IMR-90 (cell line): ENCODE results near the gene CACNA2D3. TPM values are rescaled to one million over a fixed set of nuclear protein-coding genes. Genes with fewer than 3 reads are reported as not detected.

Source experiments
- ATAC-seq: fragments of 200-7000 bp; cut with Tn5 transposase; 2 replicates; pipeline ENCODE4 v1.9.1; 2020; ENCODE audit warnings: low read depth, mild to moderate bottlenecking, moderate library complexity
- BruUV-seq: library from RNA; stranded (reverse); fragments of 400-500 nt; replicated peaks from 2 replicates; lab custom pipeline; 2021; lab: Mats Ljungman, UMichigan
- CTCF ChIA-PET: fragments of 300-600 bp; formaldehyde crosslinking; extraction: SDS; loops from one replicate; lab custom pipeline; 2021; ENCODE audit warnings: antibody characterized with exemption; lab: Yijun Ruan, JAX
- POLR2A ChIA-PET: fragments of 300-600 bp; sonication (Branson Sonifier 250); formaldehyde crosslinking; loops from one replicate; lab custom pipeline; 2022; ENCODE audit warnings: antibody characterized with exemption; ENCODE audit not compliant: unreplicated experiment; lab: Charles Lee
- DNase-seq: peaks from one replicate; pipeline ENCODE4 v3.0.0; 2013
- H2AFZ ChIP-seq: replicated peaks from 2 replicates; pipeline ENCODE3; 2013; ENCODE audit warnings: low read length, mild to moderate bottlenecking; ENCODE audit not compliant: poor library complexity
- H2AK5ac ChIP-seq: 2 replicates; pipeline ENCODE4 v1.6.1; 2013; ENCODE audit warnings: low read depth, low read length, inconsistent platforms
- H2AK9ac ChIP-seq: replicated peaks from 2 replicates; pipeline ENCODE3; 2013; ENCODE audit warnings: mild to moderate bottlenecking, low read depth, low read length, moderate library complexity; ENCODE audit not compliant: poor library complexity
- H2BK120ac ChIP-seq: 2 replicates; pipeline ENCODE4 v1.6.1; 2013; ENCODE audit warnings: low read depth, low read length, inconsistent platforms
- H2BK15ac ChIP-seq: 3 replicates; pipeline ENCODE4 v1.6.1; 2013; ENCODE audit warnings: low read depth, low read length, inconsistent platforms
- H2BK20ac ChIP-seq: 2 replicates; pipeline ENCODE4 v1.6.1; 2013; ENCODE audit warnings: low read depth, mild to moderate bottlenecking, inconsistent platforms, low read length, moderate library complexity
- H2BK5ac ChIP-seq: 2 replicates; pipeline ENCODE4 v1.6.1; 2013; ENCODE audit warnings: mild to moderate bottlenecking, low read depth, low read length, inconsistent platforms; ENCODE audit not compliant: poor library complexity, severe bottlenecking
- H3K14ac ChIP-seq: replicated peaks from 2 replicates; pipeline ENCODE4 v1.6.1; 2013; ENCODE audit warnings: low read depth, low read length, inconsistent platforms
- H3K18ac ChIP-seq: 2 replicates; pipeline ENCODE4 v1.6.1; 2013; ENCODE audit warnings: low read depth, low read length, control low read depth
- H3K23ac ChIP-seq: 2 replicates; pipeline ENCODE4 v1.6.1; 2013; ENCODE audit warnings: low read depth, low read length, inconsistent platforms
- H3K27ac ChIP-seq: 2 replicates; pipeline ENCODE4 v1.5.1; 2013; ENCODE audit warnings: mild to moderate bottlenecking, control low read depth, low read length; ENCODE audit not compliant: insufficient read depth
- H3K27me3 ChIP-seq: 2 replicates; pipeline ENCODE4 v1.6.1; 2013; ENCODE audit warnings: low read length; ENCODE audit not compliant: control insufficient read depth, insufficient read depth
- H3K36me3 ChIP-seq: 2 replicates; pipeline ENCODE4 v1.6.1; 2013; ENCODE audit warnings: low read length, mixed read lengths; ENCODE audit not compliant: control insufficient read depth, insufficient read depth
- H3K4ac ChIP-seq: 2 replicates; pipeline ENCODE4 v1.6.1; 2013; ENCODE audit warnings: low read depth, low read length, inconsistent platforms
- H3K4me1 ChIP-seq: 2 replicates; pipeline ENCODE4 v1.6.1; 2013; ENCODE audit warnings: low read length, mixed read lengths; ENCODE audit not compliant: control insufficient read depth, insufficient read depth
- H3K4me2 ChIP-seq: 2 replicates; pipeline ENCODE4 v1.6.1; 2013; ENCODE audit warnings: low read depth, mild to moderate bottlenecking, control low read depth, low read length, moderate library complexity
- H3K4me3 ChIP-seq: 2 replicates; pipeline ENCODE4 v1.5.1; 2013; ENCODE audit warnings: low read depth, mild to moderate bottlenecking, control low read depth, low read length, moderate library complexity; ENCODE audit not compliant: insufficient read depth
- H3K56ac ChIP-seq: 2 replicates; pipeline ENCODE4 v1.6.1; 2013; ENCODE audit warnings: low read length, inconsistent platforms; ENCODE audit not compliant: insufficient read depth; ENCODE audit errors: extremely low read depth
- H3K79me1 ChIP-seq, 2 experiments: 2 replicates each; pipeline ENCODE4 v1.6.1; 2013; ENCODE audit warnings: low read length in 2 of 2, inconsistent platforms in 1 of 2, low read depth in 1 of 2
- H3K9ac ChIP-seq: 2 replicates; pipeline ENCODE4 v1.6.1; 2013; ENCODE audit warnings: low read depth, low read length, control low read depth
- H3K9me1 ChIP-seq: 2 replicates; pipeline ENCODE4 v1.6.1; 2013; ENCODE audit warnings: low read length, inconsistent platforms; ENCODE audit not compliant: insufficient read depth
- H3K9me3 ChIP-seq: 2 replicates; pipeline ENCODE4 v1.6.1; 2013; ENCODE audit warnings: low read length; ENCODE audit not compliant: control insufficient read depth, insufficient read depth
- H4K20me1 ChIP-seq: 2 replicates; pipeline ENCODE4 v1.6.1; 2013; ENCODE audit warnings: low read length, inconsistent platforms; ENCODE audit not compliant: insufficient read depth
- H4K5ac ChIP-seq: 2 replicates; pipeline ENCODE4 v1.6.1; 2013; ENCODE audit warnings: mild to moderate bottlenecking, low read depth, low read length, control low read depth
- H4K8ac ChIP-seq, 2 experiments: 2 replicates each; pipeline ENCODE4 v1.6.1; 2013; ENCODE audit warnings: low read depth in 2 of 2, low read length in 2 of 2, control low read depth in 1 of 2, inconsistent platforms in 1 of 2
- H4K91ac ChIP-seq: 2 replicates; pipeline ENCODE4 v1.6.1; 2013; ENCODE audit warnings: low read depth, low read length, inconsistent platforms; ENCODE audit not compliant: insufficient read depth
- BHLHE40 ChIP-seq: fragments of 150-350 bp; IDR thresholded peaks from 2 replicates; pipeline ENCODE4 v1.6.1; 2016; ENCODE audit warnings: mild to moderate bottlenecking, low read depth, low read length
- CEBPB ChIP-seq: IDR thresholded peaks from 2 replicates; pipeline ENCODE4 v1.6.1; 2012; ENCODE audit warnings: low read depth, low read length, improper control_type of control experiment
- CHD1 ChIP-seq: IDR thresholded peaks from 2 replicates; pipeline ENCODE4 v1.6.1; 2012; ENCODE audit warnings: low read depth, low read length, improper control_type of control experiment
- ELK1 ChIP-seq: fragments of 150-350 bp; IDR thresholded peaks from 2 replicates; pipeline ENCODE4 v1.6.1; 2016; ENCODE audit warnings: low read depth, mild to moderate bottlenecking, low read length, moderate library complexity, borderline replicate concordance
- FOS ChIP-seq: fragments of 150-350 bp; IDR thresholded peaks from 2 replicates; pipeline ENCODE4 v1.6.1; 2016; ENCODE audit warnings: low read depth, low read length
- MAFK ChIP-seq: IDR thresholded peaks from 2 replicates; pipeline ENCODE4 v1.6.1; 2012; ENCODE audit warnings: low read depth, low read length, improper control_type of control experiment
- MXI1 ChIP-seq: IDR thresholded peaks from 2 replicates; pipeline ENCODE4 v1.6.1; 2012; ENCODE audit warnings: low read depth, mild to moderate bottlenecking, low read length, moderate library complexity, borderline replicate concordance
- POLR2A ChIP-seq: IDR thresholded peaks from 2 replicates; pipeline ENCODE4 v1.6.1; 2012; ENCODE audit warnings: mild to moderate bottlenecking, low read depth, low read length
- RAD21 ChIP-seq: IDR thresholded peaks from 2 replicates; pipeline ENCODE4 v1.6.1; 2012; ENCODE audit warnings: low read length, improper control_type of control experiment
- RFX5 ChIP-seq: IDR thresholded peaks from 2 replicates; pipeline ENCODE4 v1.8.0; 2012; ENCODE audit warnings: low read depth, mild to moderate bottlenecking, low read length, moderate library complexity
- SMC3 ChIP-seq: fragments of 150-350 bp; IDR thresholded peaks from 2 replicates; pipeline ENCODE4 v1.6.1; 2016; ENCODE audit warnings: low read depth, mild to moderate bottlenecking, antibody characterized with exemption, low read length, moderate library complexity
- WGBS, 2 experiments: methylation state at CpG; one replicate each; pipeline versions ENCODE4 v1.1.5 to v1.1.7; 2013; ENCODE audit warnings: missing lambda C conversion rate in 2 of 2; ENCODE audit not compliant: insufficient read length in 1 of 2; ENCODE audit errors: extremely low coverage in 2 of 2; 5-methylcytosine and 5-hydroxymethylcytosine counted together
- dilution Hi-C: fragments of 300-500 bp; cut with HindIII; formaldehyde crosslinking; loops from one replicate; pipeline ENCODE4 v1.14.3; 2018; ENCODE audit warnings: low sequenced_read_pairs; ENCODE audit not compliant: unreplicated experiment
- in situ Hi-C: fragments of 300-500 bp; cut with MboI; formaldehyde crosslinking; loops from 3 replicates; pipeline ENCODE4 v1.14.3; 2019; ENCODE audit warnings: low sequenced_read_pairs, inconsistent platforms, mixed read lengths
- intact Hi-C: fragments of 100-400 bp; cut with micrococcal nuclease; formaldehyde crosslinking; loops from 2 replicates; pipeline ENCODE4 v1.10.0; 2022
- polyA plus RNA-seq, 3 experiments: library from polyadenylated mRNA; depleted of rRNA; stranded (reverse); fragments of >200 nt; gene quantifications; 2 replicates each; pipeline ENCODE4 v1.2.3, GENCODE V29; 2012; ENCODE audit warnings: low replicate concordance in 1 of 3
- total RNA-seq: library from RNA; depleted of rRNA; stranded (reverse); fragments of >200 nt; gene quantifications from 2 replicates; pipeline ENCODE4 v1.2.3, GENCODE V29; 2012

CACNA2D3 gene
- total and polyA plus RNA-seq, 2 of the 4 experiments (the other 2 are of a cell fraction) = 0.36 to 0.41 TPM

GRCh38 chr3:54772746-54773145, 650.4 kb downstream of the CACNA2D3 start:
- DNase-seq = no peak
- H3K4me1 ChIP-seq = no peaks in the 10 kb centered on the region
- no peak overlapping the region for H3K4me2 ChIP-seq
- no peak overlapping the region for H4K91ac ChIP-seq
- no peak overlapping the region for H2AK9ac ChIP-seq
- no TSS peak for BruUV-seq
- intact Hi-C loops = no loop called here
- no CpG with 5 or more reads among the region's 2 CpGs for WGBS, 2 experiments
- H3K9ac ChIP-seq = no peak overlapping the region
- TF ChIP-seq CEBPB = no peak
- TF ChIP-seq RFX5 = no peak
- TF ChIP-seq RAD21 = no peak
- no peak for TF ChIP-seq MXI1
- TF ChIP-seq BHLHE40 = no peak
- TF ChIP-seq MAFK = no peak
- TF ChIP-seq FOS = no peak
- no peak for TF ChIP-seq POLR2A
- no peak for TF ChIP-seq ELK1
- no peak for TF ChIP-seq SMC3
- no peak for TF ChIP-seq CHD1
- no peak overlapping the region for H3K27ac ChIP-seq
- H3K18ac ChIP-seq = no peak overlapping the region
- ChIA-PET CTCF (no interaction called here), POLR2A (no interaction called here)
- H2AFZ ChIP-seq = no peak overlapping the region
- ATAC-seq = no peak
- no peak overlapping the region for H2BK15ac ChIP-seq
- H3K23ac ChIP-seq = no peak overlapping the region
- H2BK120ac ChIP-seq = no peak overlapping the region
- no peak overlapping the region for H3K4me3 ChIP-seq
- dilution Hi-C loops = no loop called here
- H4K20me1 ChIP-seq = no peaks in the 10 kb centered on the region
- no peak overlapping the region for H3K14ac ChIP-seq
- peaks cover 12% of the 10 kb centered on the region for H3K27me3 ChIP-seq
- H3K9me3 ChIP-seq = no peaks in the 10 kb centered on the region
- H2BK20ac ChIP-seq = no peak overlapping the region
- no peaks in the 10 kb centered on the region for H3K9me1 ChIP-seq
- in situ Hi-C loops = no loop called here
- H4K5ac ChIP-seq = no peak overlapping the region
- H3K36me3 ChIP-seq = no peaks in the 10 kb centered on the region
- no peak overlapping the region for H3K56ac ChIP-seq
- no peak overlapping the region for H3K4ac ChIP-seq
- no peak overlapping the region for H4K8ac ChIP-seq
- no peaks in the 10 kb centered on the region for H3K79me1 ChIP-seq
- H2AK5ac ChIP-seq = no peak overlapping the region
- H2BK5ac ChIP-seq = no peak overlapping the region
